Lung (tissue), 12 donors: ENCODE data around the gene FBXL17. TPM values are rescaled to one million over a fixed set of nuclear protein-coding genes. Genes with fewer than 3 reads are reported as not detected.

Source experiments
- ATAC-seq: fragments of 200-7000 bp; cut with Tn5 transposase; one replicate; pipeline ENCODE4 v1.9.1; 2020; ENCODE audit warnings: moderate number of reproducible peaks; ENCODE audit not compliant: insufficient read depth, low FRiP score
- DNase-seq, 3 donors: peaks; one replicate each; pipeline ENCODE4 v3.0.0-alpha.2; 2013 to 2017
- H3K27ac ChIP-seq, 2 donors: one replicate each; pipeline ENCODE4 v1.5.1; 2013; ENCODE audit warnings: mild to moderate bottlenecking in 2 of 2, moderate library complexity in 2 of 2, control low read depth in 1 of 2, inconsistent platforms in 1 of 2, low read depth in 1 of 2, low read length in 1 of 2
- H3K27me3 ChIP-seq, 3 donors: one replicate each; pipeline ENCODE4 v1.5.1; 2013; ENCODE audit warnings: low read length in 2 of 3; ENCODE audit not compliant: control insufficient read depth in 3 of 3, insufficient read depth in 3 of 3
- H3K36me3 ChIP-seq, 4 donors: one replicate each; pipeline ENCODE4 v1.5.1; 2013; ENCODE audit warnings: low read length in 4 of 4, mild to moderate bottlenecking in 1 of 4, moderate library complexity in 1 of 4; ENCODE audit not compliant: control insufficient read depth in 4 of 4, insufficient read depth in 4 of 4
- H3K4me1 ChIP-seq, 5 donors: one replicate each; pipeline ENCODE4 v1.5.1; 2013; ENCODE audit warnings: low read length in 5 of 5, mild to moderate bottlenecking in 2 of 5, moderate library complexity in 1 of 5; ENCODE audit not compliant: control insufficient read depth in 5 of 5, insufficient read depth in 5 of 5
- H3K4me3 ChIP-seq: one replicate; pipeline ENCODE4 v1.5.1; 2013; ENCODE audit warnings: mild to moderate bottlenecking, control low read depth, moderate library complexity
- H3K9ac ChIP-seq, 2 donors: one replicate each; pipeline ENCODE4 v1.5.1; 2013; ENCODE audit warnings: low read length in 2 of 2, control low read depth in 1 of 2; ENCODE audit not compliant: insufficient read depth in 1 of 2
- H3K9me3 ChIP-seq, 4 donors: one replicate each; pipeline ENCODE4 v1.5.1; 2013; ENCODE audit warnings: low read length in 3 of 4, mild to moderate bottlenecking in 1 of 4, moderate library complexity in 1 of 4; ENCODE audit not compliant: control insufficient read depth in 4 of 4, insufficient read depth in 3 of 4
- WGBS, 2 donors: extraction: QIAGEN DNeasy Blood & Tissue Kit; methylation state at CpG; one replicate each; pipeline ENCODE4 v1.1.7; 2013; 5-methylcytosine and 5-hydroxymethylcytosine counted together
- polyA plus RNA-seq, 2 donors: library from polyadenylated mRNA; stranded (reverse); fragments of 200-250 nt; gene quantifications; one replicate each; pipeline ENCODE4 v1.2.1, GENCODE V29; 2013
- total RNA-seq, 2 donors: library from RNA; depleted of rRNA in 1 of 2; stranded (reverse); fragments of >200 nt in 1 of 2; gene quantifications; one replicate each; pipeline ENCODE4 v1.2.1, GENCODE V29; 2014 to 2021
- TF ChIP-seq, protein P1 (sequence below): IDR thresholded peaks from 2 replicates; pipeline ENCODE4 v1.5.1; 2012; ENCODE audit warnings: mild to moderate bottlenecking; ENCODE audit errors: control extremely low read depth, extremely low read depth
- donor health status: control.
- donor health status: control.
- donor health status: Bipolar disorder and iron deficiency.
- donor health status: healthy.
- donor health status: DM: yes; HTN: yes; CAD: no.

FBXL17 gene
- total and polyA plus RNA-seq, 4 donors = 4.0 to 23.9 (median 13.6) TPM

DNA sequence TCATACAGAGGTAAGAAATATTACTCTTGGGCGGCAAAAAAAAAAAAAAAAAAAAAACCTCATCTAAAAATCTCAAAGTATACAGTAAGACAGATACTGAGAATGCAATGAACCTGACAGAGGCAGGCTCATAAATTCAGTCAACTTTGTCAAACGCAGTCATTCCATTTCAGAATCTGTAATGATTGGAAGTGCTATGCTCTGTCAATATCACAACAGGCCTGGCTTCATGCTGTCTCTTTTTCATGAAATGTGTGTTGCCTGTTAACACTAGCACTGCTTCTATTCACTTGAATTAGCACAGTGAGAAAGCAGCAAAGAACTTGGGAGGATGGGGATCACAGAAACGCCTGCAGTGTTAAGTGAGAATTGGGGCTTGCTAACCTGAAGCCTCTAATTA, 510.9 kb downstream of the FBXL17 start:
- no peak for DNase-seq
- Histone ChIP-seq H3K9me3 (no peaks in the 10 kb centered on the region), H3K4me1 (peaks cover 0 to 2% (median under 1%) of the 10 kb centered on the region in 5 donors), H3K27ac (no peak overlapping the region), H3K27me3 (no peaks in the 10 kb centered on the region), H3K36me3 (peaks cover 0 to 2% (median 0%) of the 10 kb centered on the region in 4 donors), H3K4me3 (no peak overlapping the region), H3K9ac (no peak overlapping the region)
- TF ChIP-seq, protein P1, sequence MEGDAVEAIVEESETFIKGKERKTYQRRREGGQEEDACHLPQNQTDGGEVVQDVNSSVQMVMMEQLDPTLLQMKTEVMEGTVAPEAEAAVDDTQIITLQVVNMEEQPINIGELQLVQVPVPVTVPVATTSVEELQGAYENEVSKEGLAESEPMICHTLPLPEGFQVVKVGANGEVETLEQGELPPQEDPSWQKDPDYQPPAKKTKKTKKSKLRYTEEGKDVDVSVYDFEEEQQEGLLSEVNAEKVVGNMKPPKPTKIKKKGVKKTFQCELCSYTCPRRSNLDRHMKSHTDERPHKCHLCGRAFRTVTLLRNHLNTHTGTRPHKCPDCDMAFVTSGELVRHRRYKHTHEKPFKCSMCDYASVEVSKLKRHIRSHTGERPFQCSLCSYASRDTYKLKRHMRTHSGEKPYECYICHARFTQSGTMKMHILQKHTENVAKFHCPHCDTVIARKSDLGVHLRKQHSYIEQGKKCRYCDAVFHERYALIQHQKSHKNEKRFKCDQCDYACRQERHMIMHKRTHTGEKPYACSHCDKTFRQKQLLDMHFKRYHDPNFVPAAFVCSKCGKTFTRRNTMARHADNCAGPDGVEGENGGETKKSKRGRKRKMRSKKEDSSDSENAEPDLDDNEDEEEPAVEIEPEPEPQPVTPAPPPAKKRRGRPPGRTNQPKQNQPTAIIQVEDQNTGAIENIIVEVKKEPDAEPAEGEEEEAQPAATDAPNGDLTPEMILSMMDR = no peak
- WGBS, 2 donors = 96 to 98% methylated on average over 3 of the region's 3 CpGs
- ATAC-seq = no peak

DNA sequence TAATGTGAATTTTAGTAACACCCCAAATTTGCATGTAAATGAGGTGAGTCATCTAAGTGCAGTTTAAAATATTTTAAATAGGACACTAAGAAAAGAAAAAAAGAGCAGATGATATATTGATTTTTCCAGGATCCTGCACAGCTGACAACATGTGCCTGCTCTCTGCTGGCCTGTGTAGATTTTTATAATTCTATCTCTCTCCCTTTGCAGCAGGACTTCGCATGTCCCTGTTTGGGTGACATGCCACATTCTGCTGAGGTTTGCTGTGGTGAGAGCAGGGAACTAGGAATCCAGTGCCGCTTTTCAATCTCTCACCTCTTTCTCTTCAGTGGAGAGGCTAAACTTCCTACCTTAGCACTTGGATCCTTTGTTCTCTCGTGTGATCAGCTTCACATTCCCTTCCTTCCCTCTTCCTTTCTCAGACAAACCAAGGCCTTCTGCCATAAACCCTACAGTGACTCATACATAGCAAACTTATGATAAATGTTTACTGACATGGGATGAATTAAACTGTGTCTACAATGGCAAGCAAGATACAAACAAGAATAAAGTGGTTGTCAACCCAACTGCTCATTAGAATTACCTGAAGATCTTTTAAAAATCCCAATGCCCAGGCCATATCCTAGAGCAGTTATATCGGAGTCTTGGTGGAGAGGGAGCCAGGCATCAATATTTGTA, 512.3 kb downstream of the FBXL17 start:
- TF ChIP-seq, protein P1 = no peak
- ATAC-seq = no peak
- WGBS, 2 donors = 80 to 90% methylated on average over 4 of the region's 4 CpGs
- Histone ChIP-seq H3K4me1 (peaks cover 0 to 2% (median 0%) of the 10 kb centered on the region in 5 donors), H3K9ac (no peak overlapping the region), H3K36me3 (peaks cover 0 to 2% (median 0%) of the 10 kb centered on the region in 4 donors), H3K4me3 (no peak overlapping the region), H3K27ac (no peak overlapping the region), H3K27me3 (no peaks in the 10 kb centered on the region), H3K9me3 (no peaks in the 10 kb centered on the region)
- no peak for DNase-seq

DNA sequence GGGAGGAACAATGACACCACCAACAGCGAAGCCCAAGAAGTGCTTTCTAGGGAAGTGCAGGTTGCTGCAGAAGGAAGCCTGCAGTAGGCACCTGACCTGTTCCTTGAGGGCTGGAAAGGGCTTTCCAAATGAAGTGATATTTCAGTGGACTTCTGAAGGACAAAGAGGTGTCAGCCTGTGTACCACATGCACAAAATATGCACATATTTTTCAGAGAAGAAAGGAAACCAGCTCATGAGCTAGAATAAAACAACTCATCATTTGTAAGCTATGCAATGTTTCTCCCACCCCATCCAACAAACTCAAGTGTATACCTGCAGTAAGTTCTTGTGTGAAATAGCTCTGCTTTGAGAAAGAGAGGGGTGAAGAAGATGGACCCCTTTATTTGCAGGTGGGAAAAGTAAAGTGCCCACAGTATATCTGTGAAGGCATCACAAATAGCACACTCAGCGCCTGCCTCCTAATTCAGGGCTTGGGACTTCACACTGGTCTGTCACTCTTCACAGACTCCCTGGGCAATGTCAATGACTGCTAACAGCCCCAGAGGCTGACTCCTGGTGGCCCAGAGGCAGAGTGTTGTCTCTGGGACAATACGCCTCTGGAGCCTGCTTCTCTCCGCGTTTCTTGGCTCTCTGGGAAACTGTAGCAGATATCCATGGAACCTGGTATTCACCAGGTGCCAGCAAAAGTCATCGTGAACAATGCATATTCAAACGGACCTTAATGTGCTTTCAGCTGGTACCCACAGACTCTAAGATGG, 513.1 kb downstream of the FBXL17 start:
- Histone ChIP-seq H3K9me3 (no peaks in the 10 kb centered on the region), H3K9ac (no peak overlapping the region), H3K27ac (no peak overlapping the region), H3K36me3 (peaks cover 0 to 2% (median 0%) of the 10 kb centered on the region in 4 donors), H3K27me3 (no peaks in the 10 kb centered on the region), H3K4me1 (peaks cover 0 to 2% (median 0%) of the 10 kb centered on the region in 5 donors), H3K4me3 (no peak overlapping the region)
- TF ChIP-seq, protein P1 = no peak
- ATAC-seq = no peak
- 95 to 96% methylated on average over 7 of the region's 7 CpGs for WGBS, 2 donors
- no peak for DNase-seq
